Parathyroid adenoma (tissue), 2 donors: ENCODE results near the gene DPCD.

Experiments
- H2AFZ ChIP-seq: fragments of 300-600 bp; sonication (generic); one replicate; pipeline ENCODE4 v1.7.0; 2017; ENCODE audit warnings: antibody characterized with exemption, mild to moderate bottlenecking
- H3K27ac ChIP-seq: fragments of 300-600 bp; sonication (generic); one replicate; pipeline ENCODE4 v1.7.0; 2017
- H3K27me3 ChIP-seq: fragments of 300-600 bp; sonication (generic); one replicate; pipeline ENCODE4 v1.7.0; 2017; ENCODE audit warnings: low read length; ENCODE audit not compliant: control insufficient read depth, insufficient read depth
- H3K36me3 ChIP-seq: fragments of 300-600 bp; sonication (generic); one replicate; pipeline ENCODE4 v1.7.0; 2017; ENCODE audit warnings: low read length; ENCODE audit not compliant: control insufficient read depth, insufficient read depth
- H3K4me1 ChIP-seq: fragments of 300-600 bp; sonication (generic); one replicate; pipeline ENCODE4 v1.7.0; 2017; ENCODE audit warnings: control low read depth
- H3K4me2 ChIP-seq: fragments of 300-600 bp; sonication (generic); one replicate; pipeline ENCODE4 v1.7.0; 2017; ENCODE audit warnings: low read length
- H3K4me3 ChIP-seq: fragments of 300-600 bp; sonication (generic); one replicate; pipeline ENCODE4 v1.7.0; 2017; ENCODE audit warnings: low read depth, low read length
- H3K79me2 ChIP-seq: fragments of 300-600 bp; sonication (generic); one replicate; pipeline ENCODE4 v1.7.0; 2017; ENCODE audit warnings: control low read depth
- H3K9ac ChIP-seq: fragments of 300-600 bp; sonication (generic); one replicate; pipeline ENCODE4 v1.7.0; 2017; ENCODE audit warnings: mild to moderate bottlenecking
- H3K9me3 ChIP-seq: fragments of 300-600 bp; sonication (generic); one replicate; pipeline ENCODE4 v1.7.0; 2017; ENCODE audit warnings: low read length; ENCODE audit not compliant: control insufficient read depth
- TF ChIP-seq, protein P1 (sequence below): fragments of 300-600 bp; sonication (generic); IDR thresholded peaks from one replicate; pipeline ENCODE4 v1.7.0; 2017; ENCODE audit warnings: antibody characterized with exemption, mild to moderate bottlenecking
- donor health status: primary hyperparathyroidism.

Gene DPCD

DNA sequence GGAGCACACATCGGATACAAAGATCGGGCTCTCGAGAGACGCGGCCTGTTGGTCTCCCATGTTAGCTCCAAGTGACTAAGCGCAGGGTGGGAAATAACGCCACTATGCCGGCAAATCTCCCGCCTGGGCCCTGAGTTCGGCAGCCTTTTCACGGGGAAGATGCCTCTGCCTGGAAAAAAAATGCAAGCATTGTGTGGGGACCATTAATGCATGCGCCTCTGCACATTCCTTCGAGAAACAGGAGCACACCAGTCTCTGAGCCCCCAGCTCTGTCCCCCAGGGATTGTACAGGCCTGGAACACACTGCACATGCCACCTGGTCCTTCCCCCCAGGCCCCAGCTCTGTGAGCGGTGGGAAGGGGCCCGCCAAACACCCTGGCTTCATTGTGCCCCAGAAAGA, 62.7 kb downstream of the DPCD start:
- Histone ChIP-seq H3K79me2 (peaks cover 41% of the 10 kb centered on the region), H3K27me3 (no peaks in the 10 kb centered on the region), H3K36me3 (no peaks in the 10 kb centered on the region), H3K9ac (no peak overlapping the region), H3K4me1 (peaks cover 8% of the 10 kb centered on the region), H3K4me2 (no peak overlapping the region), H2AFZ (no peak overlapping the region), H3K27ac (no peak overlapping the region), H3K9me3 (no peaks in the 10 kb centered on the region), H3K4me3 (no peak overlapping the region)
- TF ChIP-seq, protein P1, sequence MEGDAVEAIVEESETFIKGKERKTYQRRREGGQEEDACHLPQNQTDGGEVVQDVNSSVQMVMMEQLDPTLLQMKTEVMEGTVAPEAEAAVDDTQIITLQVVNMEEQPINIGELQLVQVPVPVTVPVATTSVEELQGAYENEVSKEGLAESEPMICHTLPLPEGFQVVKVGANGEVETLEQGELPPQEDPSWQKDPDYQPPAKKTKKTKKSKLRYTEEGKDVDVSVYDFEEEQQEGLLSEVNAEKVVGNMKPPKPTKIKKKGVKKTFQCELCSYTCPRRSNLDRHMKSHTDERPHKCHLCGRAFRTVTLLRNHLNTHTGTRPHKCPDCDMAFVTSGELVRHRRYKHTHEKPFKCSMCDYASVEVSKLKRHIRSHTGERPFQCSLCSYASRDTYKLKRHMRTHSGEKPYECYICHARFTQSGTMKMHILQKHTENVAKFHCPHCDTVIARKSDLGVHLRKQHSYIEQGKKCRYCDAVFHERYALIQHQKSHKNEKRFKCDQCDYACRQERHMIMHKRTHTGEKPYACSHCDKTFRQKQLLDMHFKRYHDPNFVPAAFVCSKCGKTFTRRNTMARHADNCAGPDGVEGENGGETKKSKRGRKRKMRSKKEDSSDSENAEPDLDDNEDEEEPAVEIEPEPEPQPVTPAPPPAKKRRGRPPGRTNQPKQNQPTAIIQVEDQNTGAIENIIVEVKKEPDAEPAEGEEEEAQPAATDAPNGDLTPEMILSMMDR, result no peak

DNA sequence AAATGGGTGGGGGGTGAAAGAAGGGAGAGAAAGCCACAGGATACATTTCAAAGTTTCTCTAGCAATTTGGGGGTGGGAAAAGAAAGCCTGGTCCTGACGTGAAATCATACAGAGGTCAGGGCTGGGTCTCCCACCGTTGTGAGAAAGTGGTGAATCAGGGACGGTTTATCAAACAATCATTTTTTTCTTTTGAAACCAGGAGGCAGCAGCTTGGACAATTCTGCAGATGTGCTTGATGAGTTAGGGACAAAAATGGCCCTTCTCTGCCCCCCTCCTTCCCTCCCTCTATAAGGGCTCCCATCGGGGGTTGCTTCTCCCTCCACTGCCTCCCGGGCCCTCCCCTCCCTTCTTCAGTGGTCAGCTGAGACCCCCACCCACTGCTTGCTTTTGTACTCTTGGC, 63.2 kb downstream of the DPCD start:
- Histone ChIP-seq H3K4me3 (no peak overlapping the region), H3K36me3 (no peaks in the 10 kb centered on the region), H3K27me3 (no peaks in the 10 kb centered on the region), H2AFZ (no peak overlapping the region), H3K27ac (no peak overlapping the region), H3K9me3 (no peaks in the 10 kb centered on the region), H3K79me2 (peaks cover 39% of the 10 kb centered on the region), H3K4me2 (no peak overlapping the region), H3K9ac (no peak overlapping the region), H3K4me1 (peaks cover 8% of the 10 kb centered on the region)
- TF ChIP-seq, protein P1, result no peak

DNA sequence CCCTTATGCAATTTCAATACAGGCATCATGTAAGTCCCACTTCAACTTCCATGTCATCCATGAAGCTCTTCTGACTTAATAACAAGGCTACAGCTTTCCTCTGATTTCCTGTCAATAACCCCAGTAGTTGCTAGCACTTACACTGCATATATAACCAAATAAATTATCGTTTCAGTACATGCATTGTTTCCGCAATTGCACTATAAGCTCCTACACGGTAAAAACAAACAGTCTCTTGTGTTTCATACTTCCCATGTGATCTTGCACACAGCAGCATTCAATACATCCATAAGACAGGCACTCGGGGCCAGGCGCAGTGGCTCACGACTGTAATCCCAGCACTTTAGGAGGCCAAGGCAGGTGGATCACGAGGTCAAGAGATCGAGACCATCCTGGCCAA, 65.4 kb downstream of the DPCD start:
- Histone ChIP-seq H3K27ac (no peak overlapping the region), H3K79me2 (peaks cover 28% of the 10 kb centered on the region), H3K4me1 (peaks cover 5% of the 10 kb centered on the region), H3K4me3 (no peak overlapping the region), H3K9ac (no peak overlapping the region), H3K36me3 (no peaks in the 10 kb centered on the region), H3K9me3 (no peaks in the 10 kb centered on the region), H3K4me2 (no peak overlapping the region), H3K27me3 (no peaks in the 10 kb centered on the region), H2AFZ (no peak overlapping the region)
- TF ChIP-seq, protein P1, result no peak

DNA sequence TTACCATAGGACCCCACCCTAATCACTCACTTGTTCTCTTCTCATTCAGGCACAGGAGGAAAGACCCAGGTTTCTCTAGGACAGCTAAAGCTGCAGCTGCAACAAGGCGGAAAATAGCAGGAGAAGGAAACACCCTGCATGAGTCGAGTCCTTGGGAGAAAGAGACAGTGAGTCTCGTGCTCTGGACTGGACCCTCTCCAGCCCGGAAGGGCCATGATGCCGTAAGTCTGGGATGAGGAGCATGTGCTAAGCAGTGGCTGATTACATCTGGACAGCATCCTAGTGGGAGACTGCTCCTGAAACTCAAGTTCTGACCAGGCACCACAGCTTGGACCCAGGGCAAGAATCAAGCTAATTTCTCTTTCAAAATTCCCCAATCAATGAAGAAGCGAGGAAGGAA, 67.4 kb downstream of the DPCD start:
- H3K4me2 ChIP-seq, result no peak overlapping the region
- TF ChIP-seq, protein P1, result no peak
- no peak overlapping the region for H3K9ac ChIP-seq
- H3K4me3 ChIP-seq, result no peak overlapping the region
- H3K27me3 ChIP-seq, result no peaks in the 10 kb centered on the region
- no peaks in the 10 kb centered on the region for H3K4me1 ChIP-seq
- no peaks in the 10 kb centered on the region for H3K9me3 ChIP-seq
- H2AFZ ChIP-seq, result no peak overlapping the region
- no peaks in the 10 kb centered on the region for H3K36me3 ChIP-seq
- no peak overlapping the region for H3K27ac ChIP-seq
- H3K79me2 ChIP-seq, result peaks cover 30% of the 10 kb centered on the region

DNA sequence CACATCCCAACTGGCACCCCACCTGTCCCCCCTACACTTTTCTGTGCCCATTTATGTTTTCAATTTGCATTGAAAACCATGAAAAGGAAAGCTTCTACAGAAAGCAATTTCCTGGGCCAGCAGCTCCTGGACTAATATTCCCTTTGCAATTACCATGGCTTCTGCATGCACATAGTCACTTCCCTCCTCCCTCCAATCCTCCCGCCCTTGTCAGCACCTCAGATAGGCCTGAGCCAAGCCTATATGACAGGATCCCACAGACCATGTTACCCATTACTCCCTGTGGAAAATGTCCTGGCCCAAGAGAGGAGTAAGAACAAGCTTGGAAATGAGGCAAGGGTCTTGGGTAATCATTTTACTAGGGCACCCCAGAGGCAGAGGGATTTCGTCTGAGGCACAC, 68.8 kb downstream of the DPCD start:
- H3K4me3 ChIP-seq, result no peak overlapping the region
- no peaks in the 10 kb centered on the region for H3K9me3 ChIP-seq
- H3K79me2 ChIP-seq, result peaks cover 31% of the 10 kb centered on the region
- no peak overlapping the region for H3K4me2 ChIP-seq
- no peaks in the 10 kb centered on the region for H3K27me3 ChIP-seq
- TF ChIP-seq, protein P1, result no peak
- H3K4me1 ChIP-seq, result no peaks in the 10 kb centered on the region
- no peak overlapping the region for H3K27ac ChIP-seq
- H2AFZ ChIP-seq, result no peak overlapping the region
- no peaks in the 10 kb centered on the region for H3K36me3 ChIP-seq
- H3K9ac ChIP-seq, result no peak overlapping the region
